Karpas-422 (cell line): ENCODE results near the gene ATG10. TPM values are rescaled to one million over a fixed set of nuclear protein-coding genes. Genes with fewer than 3 reads are reported as not detected.
"Not testable (repeated sequence)": the region's sequence is repeated elsewhere in the genome, so short reads cannot be mapped to it uniquely, and the experiment has no call there.

ENCODE experiments used
- DNase-seq: peaks from one replicate; pipeline ENCODE4 v3.0.0-alpha.2; 2015
- H2AFZ ChIP-seq: fragments of 200-600 bp; sonication (generic); 2 replicates; pipeline ENCODE4 v1.6.1; 2014; ENCODE audit warnings: antibody characterized with exemption, low read length, mixed read lengths
- H3K27ac ChIP-seq: fragments of 200-600 bp; sonication (generic); 2 replicates; pipeline ENCODE4 v1.5.1; 2014; ENCODE audit warnings: mild to moderate bottlenecking, low read length, moderate library complexity
- H3K27me3 ChIP-seq: fragments of 200-600 bp; sonication (generic); 2 replicates; pipeline ENCODE4 v1.6.1; 2014; ENCODE audit warnings: low read length, mixed read lengths
- H3K36me3 ChIP-seq: fragments of 200-600 bp; sonication (generic); 2 replicates; pipeline ENCODE4 v1.6.1; 2014; ENCODE audit warnings: low read length, mixed read lengths; ENCODE audit not compliant: insufficient read depth
- H3K4me1 ChIP-seq: fragments of 200-600 bp; sonication (generic); 2 replicates; pipeline ENCODE4 v1.6.1; 2014; ENCODE audit warnings: mild to moderate bottlenecking, low read length, mixed read lengths
- H3K4me2 ChIP-seq: fragments of 200-600 bp; sonication (generic); 2 replicates; pipeline ENCODE4 v1.6.1; 2014; ENCODE audit warnings: low read length, low read depth, mild to moderate bottlenecking; ENCODE audit not compliant: poor library complexity, severe bottlenecking
- H3K4me3 ChIP-seq: fragments of 200-600 bp; sonication (generic); 2 replicates; pipeline ENCODE4 v1.5.1; 2014; ENCODE audit warnings: mild to moderate bottlenecking, antibody characterized with exemption, low read length, mixed read lengths
- H3K79me2 ChIP-seq: fragments of 200-600 bp; sonication (generic); 2 replicates; pipeline ENCODE4 v1.6.1; 2014; ENCODE audit warnings: mild to moderate bottlenecking, low read length, mixed read lengths
- H3K9ac ChIP-seq: fragments of 200-600 bp; sonication (generic); 2 replicates; pipeline ENCODE4 v1.6.0; 2014; ENCODE audit warnings: low read length
- H3K9me2 ChIP-seq: fragments of 200-600 bp; sonication (generic), shearing (Covaris generic); replicated peaks from 2 replicates; pipeline ENCODE4 v1.6.0; 2014; ENCODE audit warnings: mild to moderate bottlenecking, low read length, moderate library complexity; ENCODE audit not compliant: insufficient read depth
- H3K9me3 ChIP-seq: fragments of 300-700, 200-600 bp; sonication (generic); 2 replicates; pipeline ENCODE4 v1.6.1; 2014; ENCODE audit warnings: low read length, mixed read lengths
- H4K20me1 ChIP-seq: fragments of 200-600 bp; sonication (generic); 2 replicates; pipeline ENCODE4 v1.6.1; 2014; ENCODE audit warnings: mild to moderate bottlenecking, antibody characterized with exemption, low read length, low read depth; ENCODE audit not compliant: insufficient read depth
- total RNA-seq: library from RNA; depleted of rRNA; stranded (reverse); fragments of >200 nt; shearing (Covaris generic); gene quantifications from 2 replicates; pipeline ENCODE4 v1.2.3, GENCODE V29; 2014; ENCODE audit warnings: low replicate concordance

ATG10 gene
- total RNA-seq, 1 experiment from 2014 or later: 16.8 TPM

- H3K9me2 ChIP-seq, H2AFZ ChIP-seq, H3K4me3 ChIP-seq, H3K9ac ChIP-seq, H3K36me3 ChIP-seq, DNase-seq, H4K20me1 ChIP-seq, H3K27me3 ChIP-seq, H3K4me2 ChIP-seq, H3K27ac ChIP-seq, H3K9me3 ChIP-seq: not testable (repeated sequence)
- Histone ChIP-seq H3K4me1 (peaks cover 22% of the 10 kb centered on the region), H3K79me2 (peaks cover 61% of the 10 kb centered on the region)
Measured at GRCh38 chr5:82014644-82015043, 42.8 kb downstream of the ATG10 start.

DNA sequence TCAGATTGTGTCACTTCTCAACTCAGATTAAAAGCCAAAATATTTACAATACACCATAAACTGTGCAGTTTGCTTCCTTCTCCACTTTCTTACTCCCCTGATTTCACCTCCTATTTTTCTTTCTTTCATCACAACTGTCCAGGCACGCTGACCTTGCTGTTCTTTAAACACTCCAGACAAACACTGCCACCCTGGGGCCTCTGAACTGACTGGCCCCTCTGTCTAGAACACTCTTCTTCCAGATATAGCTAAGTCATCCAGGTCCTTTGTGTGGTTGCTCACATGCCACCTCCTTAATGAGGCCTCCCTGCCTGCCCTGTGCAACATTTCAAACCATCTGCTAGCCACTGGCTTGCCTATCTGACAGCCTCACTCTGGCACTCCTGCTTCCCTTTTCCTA is 46.6 kb downstream of the ATG10 start:
- H3K79me2 ChIP-seq: peaks cover 56% of the 10 kb centered on the region
- peak; percentile 50 for DNase-seq
- H2AFZ ChIP-seq: no peak overlapping the region
- no peak overlapping the region for H3K4me3 ChIP-seq
- no peaks in the 10 kb centered on the region for H3K36me3 ChIP-seq
- H3K9ac ChIP-seq: peak overlapping the region; percentile 34; the same call in 1 of the 2 replicates
- H3K4me2 ChIP-seq: peak overlapping the region; percentile 35
- H3K9me2 ChIP-seq: no peaks in the 10 kb centered on the region
- no peaks in the 10 kb centered on the region for H3K27me3 ChIP-seq
- no peaks in the 10 kb centered on the region for H3K9me3 ChIP-seq
- H4K20me1 ChIP-seq: no peaks in the 10 kb centered on the region
- peak overlapping the region; percentile 51 for H3K27ac ChIP-seq
- peaks cover 26% of the 10 kb centered on the region for H3K4me1 ChIP-seq

GRCh38 chr5:82019342-82020138 is 47.7 kb downstream of the ATG10 start:
- DNase-seq: peak; percentile 57
- Histone ChIP-seq H3K4me2 (peak overlapping the region; percentile 22), H3K79me2 (peaks cover 67% of the 10 kb centered on the region), H3K4me3 (no peak overlapping the region), H3K27ac (peak overlapping the region; percentile 51), H3K9me3 (no peaks in the 10 kb centered on the region), H3K9ac (no peak overlapping the region), H3K4me1 (peaks cover 26% of the 10 kb centered on the region), H3K9me2 (no peaks in the 10 kb centered on the region), H3K27me3 (no peaks in the 10 kb centered on the region), H4K20me1 (no peaks in the 10 kb centered on the region), H2AFZ (no peak overlapping the region), H3K36me3 (no peaks in the 10 kb centered on the region)

DNA sequence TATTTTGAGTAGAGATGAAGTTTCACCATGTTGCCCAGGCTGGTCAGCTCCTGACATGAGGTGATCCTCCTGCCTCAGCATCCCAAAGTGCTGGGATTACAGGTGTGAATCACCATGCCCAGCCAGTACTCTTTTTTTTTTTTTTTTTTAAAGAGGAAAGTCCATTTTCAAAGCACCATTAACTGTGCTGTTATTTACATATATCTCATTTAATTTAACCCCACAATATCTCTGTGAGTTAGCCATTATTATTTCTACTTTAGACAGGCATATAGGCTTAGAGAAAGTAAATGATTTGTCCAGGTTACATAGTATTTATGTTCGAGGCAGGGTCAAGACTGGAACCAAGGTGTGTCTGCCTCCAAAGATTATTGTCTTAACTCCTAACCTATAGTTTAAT is 50.7 kb downstream of the ATG10 start:
- H3K27me3 ChIP-seq: no peaks in the 10 kb centered on the region
- no peak overlapping the region for H3K9ac ChIP-seq
- H3K27ac ChIP-seq: no peak overlapping the region
- H3K79me2 ChIP-seq: peaks cover 64% of the 10 kb centered on the region
- DNase-seq: no peak
- no peaks in the 10 kb centered on the region for H3K9me3 ChIP-seq
- no peak overlapping the region for H3K4me2 ChIP-seq
- no peak overlapping the region for H2AFZ ChIP-seq
- no peaks in the 10 kb centered on the region for H4K20me1 ChIP-seq
- H3K4me3 ChIP-seq: no peak overlapping the region
- H3K4me1 ChIP-seq: peaks cover 26% of the 10 kb centered on the region
- H3K9me2 ChIP-seq: no peaks in the 10 kb centered on the region
- H3K36me3 ChIP-seq: no peaks in the 10 kb centered on the region

- H2AFZ ChIP-seq: no peak overlapping the region
- H3K9me3 ChIP-seq: no peaks in the 10 kb centered on the region
- peaks cover 64% of the 10 kb centered on the region for H3K79me2 ChIP-seq
- no peaks in the 10 kb centered on the region for H3K36me3 ChIP-seq
- no peak overlapping the region for H3K27ac ChIP-seq
- no peak overlapping the region for H3K4me2 ChIP-seq
- H4K20me1 ChIP-seq: no peaks in the 10 kb centered on the region
- no peaks in the 10 kb centered on the region for H3K9me2 ChIP-seq
- H3K4me1 ChIP-seq: peaks cover 14% of the 10 kb centered on the region
- no peaks in the 10 kb centered on the region for H3K27me3 ChIP-seq
- H3K9ac ChIP-seq: no peak overlapping the region
- DNase-seq: no peak
- H3K4me3 ChIP-seq: no peak overlapping the region
Measured at GRCh38 chr5:82023644-82024043, 51.8 kb downstream of the ATG10 start.

GRCh38 chr5:82031220-82032119 is 59.6 kb downstream of the ATG10 start:
- no peak overlapping the region for H3K27ac ChIP-seq
- peaks cover 52% of the 10 kb centered on the region for H3K79me2 ChIP-seq
- no peak overlapping the region for H3K4me2 ChIP-seq
- H3K9ac ChIP-seq: no peak overlapping the region
- peaks cover 18% of the 10 kb centered on the region for H3K4me1 ChIP-seq
- H3K36me3 ChIP-seq: no peaks in the 10 kb centered on the region; the same call in 1 of the 2 replicates
- H3K27me3 ChIP-seq: no peaks in the 10 kb centered on the region
- H4K20me1 ChIP-seq: no peaks in the 10 kb centered on the region
- no peaks in the 10 kb centered on the region for H3K9me2 ChIP-seq
- H3K9me3 ChIP-seq: no peaks in the 10 kb centered on the region
- H2AFZ ChIP-seq: no peak overlapping the region
- no peak for DNase-seq
- no peak overlapping the region for H3K4me3 ChIP-seq

GRCh38 chr5:82042894-82043293 is 71.1 kb downstream of the ATG10 start:
- H3K9me3 ChIP-seq, H3K4me3 ChIP-seq, H3K4me2 ChIP-seq, H3K9ac ChIP-seq, H2AFZ ChIP-seq, H3K27me3 ChIP-seq, H3K27ac ChIP-seq, H4K20me1 ChIP-seq, H3K9me2 ChIP-seq, DNase-seq: not testable (repeated sequence)
- Histone ChIP-seq H3K4me1 (peaks cover 12% of the 10 kb centered on the region), H3K36me3 (peaks cover 23% of the 10 kb centered on the region), H3K79me2 (peaks cover 48% of the 10 kb centered on the region)

DNA sequence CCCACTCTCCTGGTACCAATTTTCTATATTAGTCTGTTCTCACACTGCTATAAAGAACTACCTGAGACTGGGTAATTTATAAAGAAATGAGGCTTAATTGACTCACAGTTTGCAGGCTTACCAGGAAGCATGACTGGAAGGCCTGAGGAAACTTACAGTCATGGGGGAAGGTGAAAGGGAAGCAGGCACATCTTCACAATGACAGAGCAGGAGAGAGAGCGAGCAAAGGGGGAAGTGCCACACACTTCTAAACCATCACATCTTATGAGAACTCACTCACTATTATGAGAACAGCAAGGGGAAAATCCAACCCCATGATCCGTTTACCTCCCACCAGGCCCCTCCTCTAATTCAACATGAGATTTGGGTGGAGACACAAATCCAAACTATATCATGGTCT is 72.2 kb downstream of the ATG10 start:
- Histone ChIP-seq H4K20me1 (no peaks in the 10 kb centered on the region), H3K9ac (no peak overlapping the region), H3K36me3 (peaks cover 18% of the 10 kb centered on the region; the same call in 1 of the 2 replicates), H3K9me3 (peaks cover 6% of the 10 kb centered on the region), H3K4me2 (no peak overlapping the region), H3K79me2 (peaks cover 40% of the 10 kb centered on the region), H3K4me3 (no peak overlapping the region), H3K9me2 (no peaks in the 10 kb centered on the region), H3K27me3 (no peaks in the 10 kb centered on the region), H3K4me1 (peaks cover 12% of the 10 kb centered on the region), H3K27ac (peak overlapping the region; percentile 38; the same call in 1 of the 2 replicates), H2AFZ (no peak overlapping the region)
- DNase-seq: no peak
